ENCODE measurements around the gene PHEX. TPM values are rescaled to one million over a fixed set of nuclear protein-coding genes. Genes with fewer than 3 reads are reported as not detected.

The PHEX gene
- total RNA-seq, 4 donors from 2014 or later, result 0.14 to 0.20 TPM; not detected in 2

- Histone ChIP-seq H3K27me3 (no peaks in the 10 kb centered on the region), H3K27ac (no peak overlapping the region), H3K9me3 (no peaks in the 10 kb centered on the region), H3K4me3 (no peak overlapping the region), H3K36me3 (no peaks in the 10 kb centered on the region), H3K4me1 (no peaks in the 10 kb centered on the region)
- no peak for DNase-seq
- 57% methylated on average over 1 of the region's 1 CpG; no CpG with 5 or more reads in 1 of the 2 donors for WGBS, 2 donors (ENCODE audit: low coverage in 1 of 2)
- intact Hi-C loops (cut with DNase I; ENCODE audit: low total_unique reads), result no loop called here
- in situ Hi-C loops (cut with MboI; ENCODE audit: low pct_ligation_motif_present in 1 of 4, low pct_unique_long_range_greater_than_20kb in 1 of 4, low sequenced_read_pairs in 3 of 4), result no loop called here
- TF ChIP-seq EP300 (IDR thresholded peaks at IDR 0.05; ENCODE audit: low read depth), result no peak
- no peak for TF ChIP-seq CTCF (IDR thresholded peaks at IDR 0.05)
- TF ChIP-seq POLR2AphosphoS5 (IDR thresholded peaks at IDR 0.05), result no peak
- no peak for TF ChIP-seq POLR2A (IDR thresholded peaks at IDR 0.05)
These were observed 93.4 kb downstream of the PHEX start for GRCh38 chrX:22125481-22125880.

- in situ Hi-C loops (cut with MboI; ENCODE audit: low pct_ligation_motif_present in 1 of 4, low pct_unique_long_range_greater_than_20kb in 1 of 4, low sequenced_read_pairs in 3 of 4), result no loop called here
- Histone ChIP-seq H3K9me3 (no peaks in the 10 kb centered on the region), H3K27me3 (no peaks in the 10 kb centered on the region), H3K36me3 (no peaks in the 10 kb centered on the region), H3K4me1 (no peaks in the 10 kb centered on the region), H3K4me3 (no peak overlapping the region), H3K27ac (no peak overlapping the region)
- no peak for DNase-seq
- WGBS, 2 donors (ENCODE audit: low coverage in 1 of 2), result 81% methylated on average over 1 of the region's 1 CpG; no CpG with 5 or more reads in 1 of the 2 donors
- intact Hi-C loops (cut with DNase I; ENCODE audit: low total_unique reads), result no loop called here
- TF ChIP-seq EP300 (IDR thresholded peaks at IDR 0.05; ENCODE audit: low read depth), result no peak
- TF ChIP-seq CTCF (IDR thresholded peaks at IDR 0.05), result no peak
- TF ChIP-seq POLR2A (IDR thresholded peaks at IDR 0.05), result no peak
- no peak for TF ChIP-seq POLR2AphosphoS5 (IDR thresholded peaks at IDR 0.05)
These were observed 94.2 kb downstream of the PHEX start for GRCh38 chrX:22126327-22126726.

- H3K27me3 ChIP-seq, result no peaks in the 10 kb centered on the region
- intact Hi-C loops (cut with DNase I; ENCODE audit: low total_unique reads), result no loop called here
- H3K4me1 ChIP-seq, result no peaks in the 10 kb centered on the region
- in situ Hi-C loops (cut with MboI; ENCODE audit: low pct_ligation_motif_present in 1 of 4, low pct_unique_long_range_greater_than_20kb in 1 of 4, low sequenced_read_pairs in 3 of 4), result no loop called here
- H3K27ac ChIP-seq, result no peak overlapping the region
- no peaks in the 10 kb centered on the region for H3K9me3 ChIP-seq
- TF ChIP-seq POLR2AphosphoS5 (IDR thresholded peaks at IDR 0.05), result no peak
- TF ChIP-seq CTCF (IDR thresholded peaks at IDR 0.05), result no peak
- TF ChIP-seq EP300 (IDR thresholded peaks at IDR 0.05; ENCODE audit: low read depth), result no peak
- no peak for TF ChIP-seq POLR2A (IDR thresholded peaks at IDR 0.05)
- no peak overlapping the region for H3K4me3 ChIP-seq
- 70 to 73% methylated on average over 2 to 4 of the region's 4 CpGs for WGBS, 2 donors (ENCODE audit: low coverage in 1 of 2)
- no peaks in the 10 kb centered on the region for H3K36me3 ChIP-seq
- DNase-seq, result no peak
These were observed 96.8 kb downstream of the PHEX start for GRCh38 chrX:22128961-22129360.

- Histone ChIP-seq H3K27me3 (no peaks in the 10 kb centered on the region), H3K9me3 (no peaks in the 10 kb centered on the region), H3K4me1 (peaks cover 0 to 5% (median 0%) of the 10 kb centered on the region in 4 donors), H3K4me3 (no peak overlapping the region), H3K36me3 (no peaks in the 10 kb centered on the region), H3K27ac (peak overlapping the region in 2 of 4 donors; percentile 46 to 49)
- 40% methylated on average over 4 of the region's 4 CpGs; no CpG with 5 or more reads in 1 of the 2 donors for WGBS, 2 donors (ENCODE audit: low coverage in 1 of 2)
- intact Hi-C loops (cut with DNase I; ENCODE audit: low total_unique reads), result no loop called here
- no peak for TF ChIP-seq EP300 (IDR thresholded peaks at IDR 0.05; ENCODE audit: low read depth)
- no peak for TF ChIP-seq CTCF (IDR thresholded peaks at IDR 0.05)
- TF ChIP-seq POLR2AphosphoS5 (IDR thresholded peaks at IDR 0.05), result no peak
- in situ Hi-C loops (cut with MboI; ENCODE audit: low pct_ligation_motif_present in 1 of 4, low pct_unique_long_range_greater_than_20kb in 1 of 4, low sequenced_read_pairs in 3 of 4), result no loop called here
- DNase-seq, result no peak
These were observed 102.6 kb downstream of the PHEX start for GRCh38 chrX:22134681-22135080.
